ENCODE data around the gene ARL6IP4.
"Not testable (repeated sequence)": the region's sequence is repeated elsewhere in the genome, so short reads cannot be mapped to it uniquely, and the experiment has no call there.

ARL6IP4 gene

GRCh38 chr12:122980183-122981035, at the start of gene ARL6IP4:
Gene ARL6IP4, plus strand, starts transcription at chr12:122980681. Its CDS starts 459 bp downstream, at chr12:122981140.
- Histone ChIP-seq H3K9me3 (ENCODE audit: control insufficient read depth, insufficient read depth, low read length) (no peaks in the 10 kb centered on the region), H3K4me1 (ENCODE audit: insufficient read depth, low read length) (no peaks in the 10 kb centered on the region; the same call in 1 of the 2 replicates), H3K36me3 (ENCODE audit: insufficient read depth, low read length) (no peaks in the 10 kb centered on the region; the same call in 1 of the 2 replicates), H3K9ac (ENCODE audit: low read depth, low read length) (peak within 1 kb of the TSS; percentile 96)

- H3K9ac ChIP-seq (ENCODE audit: low read depth, low read length) = no peak overlapping the region
- no peaks in the 10 kb centered on the region for H3K4me1 ChIP-seq (ENCODE audit: insufficient read depth, low read length)
- H3K9me3 ChIP-seq (ENCODE audit: control insufficient read depth, insufficient read depth, low read length) = no peaks in the 10 kb centered on the region
- no peaks in the 10 kb centered on the region for H3K36me3 ChIP-seq (ENCODE audit: insufficient read depth, low read length)
Measured at GRCh38 chr12:122932207-122932606, 48.3 kb upstream of the ARL6IP4 start.

GRCh38 chr12:122934722-122935121, 45.8 kb upstream of the ARL6IP4 start:
- Histone ChIP-seq H3K36me3 (ENCODE audit: insufficient read depth, low read length) (no peaks in the 10 kb centered on the region), H3K9me3 (ENCODE audit: control insufficient read depth, insufficient read depth, low read length) (no peaks in the 10 kb centered on the region), H3K9ac (ENCODE audit: low read depth, low read length) (no peak overlapping the region), H3K4me1 (ENCODE audit: insufficient read depth, low read length) (no peaks in the 10 kb centered on the region)

- Histone ChIP-seq H3K9ac (ENCODE audit: low read depth, low read length) (no peak overlapping the region), H3K36me3 (ENCODE audit: insufficient read depth, low read length) (no peaks in the 10 kb centered on the region), H3K4me1 (ENCODE audit: insufficient read depth, low read length) (no peaks in the 10 kb centered on the region), H3K9me3 (ENCODE audit: control insufficient read depth, insufficient read depth, low read length) (no peaks in the 10 kb centered on the region)
Measured at GRCh38 chr12:122935318-122935717, 45.2 kb upstream of the ARL6IP4 start.

- Histone ChIP-seq H3K36me3 (ENCODE audit: insufficient read depth, low read length) (no peaks in the 10 kb centered on the region), H3K9ac (ENCODE audit: low read depth, low read length) (no peak overlapping the region), H3K4me1 (ENCODE audit: insufficient read depth, low read length) (no peaks in the 10 kb centered on the region), H3K9me3 (ENCODE audit: control insufficient read depth, insufficient read depth, low read length) (no peaks in the 10 kb centered on the region)
Measured at GRCh38 chr12:122937622-122938091, 42.8 kb upstream of the ARL6IP4 start.

GRCh38 chr12:122939125-122939524, 41.4 kb upstream of the ARL6IP4 start:
- no peaks in the 10 kb centered on the region for H3K36me3 ChIP-seq (ENCODE audit: insufficient read depth, low read length)
- no peaks in the 10 kb centered on the region for H3K4me1 ChIP-seq (ENCODE audit: insufficient read depth, low read length)
- no peak overlapping the region for H3K9ac ChIP-seq (ENCODE audit: low read depth, low read length)
- H3K9me3 ChIP-seq (ENCODE audit: control insufficient read depth, insufficient read depth, low read length) = no peaks in the 10 kb centered on the region

- not testable (repeated sequence) for H3K4me1 ChIP-seq (ENCODE audit: insufficient read depth, low read length); H3K36me3 ChIP-seq (ENCODE audit: insufficient read depth, low read length); H3K9ac ChIP-seq (ENCODE audit: low read depth, low read length); H3K9me3 ChIP-seq (ENCODE audit: control insufficient read depth, insufficient read depth, low read length)
Measured at GRCh38 chr12:122941351-122941750, 39.1 kb upstream of the ARL6IP4 start.

- no peak overlapping the region for H3K9ac ChIP-seq (ENCODE audit: low read depth, low read length)
- H3K36me3 ChIP-seq (ENCODE audit: insufficient read depth, low read length) = no peaks in the 10 kb centered on the region
- peaks cover 10% of the 10 kb centered on the region; the same call in 1 of the 2 replicates for H3K4me1 ChIP-seq (ENCODE audit: insufficient read depth, low read length)
- H3K9me3 ChIP-seq (ENCODE audit: control insufficient read depth, insufficient read depth, low read length) = no peaks in the 10 kb centered on the region
Measured at GRCh38 chr12:122942637-122943036, 37.8 kb upstream of the ARL6IP4 start.

GRCh38 chr12:122943196-122943595, 37.3 kb upstream of the ARL6IP4 start:
- H3K9ac ChIP-seq (ENCODE audit: low read depth, low read length) = no peak overlapping the region
- H3K36me3 ChIP-seq (ENCODE audit: insufficient read depth, low read length) = no peaks in the 10 kb centered on the region
- H3K4me1 ChIP-seq (ENCODE audit: insufficient read depth, low read length) = peaks cover 10% of the 10 kb centered on the region; the same call in 1 of the 2 replicates
- no peaks in the 10 kb centered on the region for H3K9me3 ChIP-seq (ENCODE audit: control insufficient read depth, insufficient read depth, low read length)

- no peak overlapping the region for H3K9ac ChIP-seq (ENCODE audit: low read depth, low read length)
- H3K9me3 ChIP-seq (ENCODE audit: control insufficient read depth, insufficient read depth, low read length) = no peaks in the 10 kb centered on the region
- H3K36me3 ChIP-seq (ENCODE audit: insufficient read depth, low read length) = no peaks in the 10 kb centered on the region
- H3K4me1 ChIP-seq (ENCODE audit: insufficient read depth, low read length) = peaks cover 10% of the 10 kb centered on the region; the same call in 1 of the 2 replicates
Measured at GRCh38 chr12:122944605-122945592, 35.6 kb upstream of the ARL6IP4 start.

GRCh38 chr12:122946690-122947341, 33.7 kb upstream of the ARL6IP4 start:
- Histone ChIP-seq H3K9ac (ENCODE audit: low read depth, low read length) (no peak overlapping the region), H3K4me1 (ENCODE audit: insufficient read depth, low read length) (peaks cover 10% of the 10 kb centered on the region; the same call in 1 of the 2 replicates)

GRCh38 chr12:122947352-122947792, 33.1 kb upstream of the ARL6IP4 start:
- Histone ChIP-seq H3K36me3 (ENCODE audit: insufficient read depth, low read length) (no peaks in the 10 kb centered on the region), H3K4me1 (ENCODE audit: insufficient read depth, low read length) (peaks cover 10% of the 10 kb centered on the region; the same call in 1 of the 2 replicates), H3K9me3 (ENCODE audit: control insufficient read depth, insufficient read depth, low read length) (no peaks in the 10 kb centered on the region), H3K9ac (ENCODE audit: low read depth, low read length) (no peak overlapping the region)

More at GRCh38 chr12:122946690-122947341, 33.7 kb upstream of the ARL6IP4 start:
- H3K9me3 ChIP-seq (ENCODE audit: control insufficient read depth, insufficient read depth, low read length) = no peaks in the 10 kb centered on the region
- no peaks in the 10 kb centered on the region for H3K36me3 ChIP-seq (ENCODE audit: insufficient read depth, low read length)

GRCh38 chr12:122948605-122949004, 31.9 kb upstream of the ARL6IP4 start:
- H3K9ac ChIP-seq (ENCODE audit: low read depth, low read length) = no peak overlapping the region
- peaks cover 10% of the 10 kb centered on the region; the same call in 1 of the 2 replicates for H3K4me1 ChIP-seq (ENCODE audit: insufficient read depth, low read length)
- no peaks in the 10 kb centered on the region for H3K36me3 ChIP-seq (ENCODE audit: insufficient read depth, low read length)
- no peaks in the 10 kb centered on the region for H3K9me3 ChIP-seq (ENCODE audit: control insufficient read depth, insufficient read depth, low read length)

GRCh38 chr12:122949405-122949804, 31.1 kb upstream of the ARL6IP4 start:
- Histone ChIP-seq H3K36me3 (ENCODE audit: insufficient read depth, low read length) (no peaks in the 10 kb centered on the region), H3K9ac (ENCODE audit: low read depth, low read length) (no peak overlapping the region), H3K9me3 (ENCODE audit: control insufficient read depth, insufficient read depth, low read length) (no peaks in the 10 kb centered on the region), H3K4me1 (ENCODE audit: insufficient read depth, low read length) (peaks cover 10% of the 10 kb centered on the region; the same call in 1 of the 2 replicates)
